ENCODE results near the gene NFYC.

The NFYC gene

GRCh38 chr1:40743860-40744259 is 52.4 kb downstream of the NFYC start:
- no peak for DNase-seq (ENCODE audit: extremely low spot score)
- CTCF ChIA-PET = interaction anchor here (0.9 to 1.1 kb wide), 2 partner anchors 26 to 116 kb away, joined by 3 to 4 read pairs; no protein-coding TSS in a partner anchor
- TF ChIP-seq, protein P1, sequence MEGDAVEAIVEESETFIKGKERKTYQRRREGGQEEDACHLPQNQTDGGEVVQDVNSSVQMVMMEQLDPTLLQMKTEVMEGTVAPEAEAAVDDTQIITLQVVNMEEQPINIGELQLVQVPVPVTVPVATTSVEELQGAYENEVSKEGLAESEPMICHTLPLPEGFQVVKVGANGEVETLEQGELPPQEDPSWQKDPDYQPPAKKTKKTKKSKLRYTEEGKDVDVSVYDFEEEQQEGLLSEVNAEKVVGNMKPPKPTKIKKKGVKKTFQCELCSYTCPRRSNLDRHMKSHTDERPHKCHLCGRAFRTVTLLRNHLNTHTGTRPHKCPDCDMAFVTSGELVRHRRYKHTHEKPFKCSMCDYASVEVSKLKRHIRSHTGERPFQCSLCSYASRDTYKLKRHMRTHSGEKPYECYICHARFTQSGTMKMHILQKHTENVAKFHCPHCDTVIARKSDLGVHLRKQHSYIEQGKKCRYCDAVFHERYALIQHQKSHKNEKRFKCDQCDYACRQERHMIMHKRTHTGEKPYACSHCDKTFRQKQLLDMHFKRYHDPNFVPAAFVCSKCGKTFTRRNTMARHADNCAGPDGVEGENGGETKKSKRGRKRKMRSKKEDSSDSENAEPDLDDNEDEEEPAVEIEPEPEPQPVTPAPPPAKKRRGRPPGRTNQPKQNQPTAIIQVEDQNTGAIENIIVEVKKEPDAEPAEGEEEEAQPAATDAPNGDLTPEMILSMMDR (IDR thresholded peaks at IDR 0.05; ENCODE audit: control extremely low read depth, extremely low read depth, low read depth, missing control alignments) = no peak
- POLR2A ChIA-PET = no interaction called here

DNA sequence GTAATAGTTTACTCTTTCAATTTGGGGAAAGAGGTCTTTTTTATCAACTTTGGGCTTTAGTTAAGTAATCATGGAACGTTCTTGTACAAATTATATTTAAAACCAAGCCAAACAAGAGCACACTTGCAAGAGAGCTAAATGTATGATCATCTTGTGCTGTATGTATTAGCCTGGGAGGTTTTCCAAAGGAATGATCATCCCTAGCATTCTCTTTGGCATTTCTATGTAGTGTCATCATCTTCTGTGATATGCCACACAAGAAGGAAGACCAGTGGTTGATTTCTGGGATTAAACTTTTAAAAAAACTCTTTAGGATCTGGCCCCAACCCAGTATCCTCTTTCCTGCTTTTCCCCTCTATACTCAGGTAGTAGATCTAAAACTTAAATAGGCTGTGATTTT is 53.7 kb downstream of the NFYC start:
- TF ChIP-seq, protein P1 (IDR thresholded peaks at IDR 0.05; ENCODE audit: control extremely low read depth, extremely low read depth, low read depth, missing control alignments) = no peak
- ChIA-PET CTCF (interaction anchor here (0.9 to 2.4 kb wide), 5 partner anchors 13 to 115 kb away, joined by 3 to 11 read pairs (median 3); no protein-coding TSS in a partner anchor), POLR2A (no interaction called here)
- no peak for DNase-seq (ENCODE audit: extremely low spot score)

- no peak for DNase-seq (ENCODE audit: extremely low spot score)
- ChIA-PET CTCF (interaction anchor here (1.2 to 3.7 kb wide), 7 partner anchors 11 to 103 kb away, joined by 3 to 27 read pairs (median 6); no protein-coding TSS in a partner anchor), POLR2A (interaction anchor here (0.7 kb wide), 1 partner anchor 90 kb away, joined by 3 read pairs; no protein-coding TSS in a partner anchor)
- TF ChIP-seq, protein P1 (IDR thresholded peaks at IDR 0.05; ENCODE audit: control extremely low read depth, extremely low read depth, low read depth, missing control alignments) = no peak
Observed at GRCh38 chr1:40746344-40747090, 55.0 kb downstream of the NFYC start.

DNA sequence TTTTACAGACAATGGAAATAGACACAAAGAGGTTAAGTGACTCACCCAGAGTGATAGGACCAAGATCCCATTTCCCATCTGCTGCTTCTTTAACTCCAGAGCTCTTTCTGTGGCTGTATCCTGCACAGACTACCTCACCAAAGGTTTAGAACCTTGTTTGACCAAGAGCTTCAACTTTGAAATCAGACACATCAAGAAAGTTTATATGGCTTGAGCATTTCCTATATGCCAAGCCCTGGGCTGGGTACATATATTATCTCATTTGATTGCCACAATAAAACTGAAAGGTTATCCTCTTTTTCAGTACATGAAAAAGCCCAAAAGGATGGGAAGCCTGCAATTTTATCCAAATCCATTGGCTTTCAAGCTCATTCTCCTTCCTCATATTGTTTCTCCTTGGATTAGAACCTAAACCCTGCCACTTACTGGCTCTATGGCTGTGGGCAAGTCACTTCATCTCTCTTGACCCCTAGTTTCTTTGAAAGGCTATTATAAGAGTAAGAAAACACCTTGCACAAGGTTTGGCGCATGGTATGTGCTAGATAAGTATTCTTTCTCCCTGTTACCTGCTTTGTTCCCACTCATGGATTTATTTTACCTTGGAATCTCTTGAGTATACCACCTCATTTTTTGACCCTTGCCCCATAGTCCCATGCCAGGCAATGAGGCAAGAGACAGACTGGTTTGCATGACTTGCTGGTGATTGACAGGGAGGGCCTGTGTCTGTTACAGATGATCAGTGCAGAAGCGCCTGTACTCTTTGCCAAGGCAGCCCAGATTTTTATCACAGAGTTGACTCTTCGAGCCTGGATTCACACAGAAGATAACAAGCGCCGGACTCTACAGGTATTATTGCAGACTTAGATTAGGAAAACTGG is 57.6 kb downstream of the NFYC start:
- TF ChIP-seq, protein P1 (IDR thresholded peaks at IDR 0.05; ENCODE audit: control extremely low read depth, extremely low read depth, low read depth, missing control alignments) = no peak
- no peak for DNase-seq (ENCODE audit: extremely low spot score)
- ChIA-PET POLR2A (no interaction called here), CTCF (interaction anchor here (0.7 to 3.7 kb wide), 6 partner anchors 9 to 101 kb away, joined by 3 to 27 read pairs (median 3); no protein-coding TSS in a partner anchor)

DNA sequence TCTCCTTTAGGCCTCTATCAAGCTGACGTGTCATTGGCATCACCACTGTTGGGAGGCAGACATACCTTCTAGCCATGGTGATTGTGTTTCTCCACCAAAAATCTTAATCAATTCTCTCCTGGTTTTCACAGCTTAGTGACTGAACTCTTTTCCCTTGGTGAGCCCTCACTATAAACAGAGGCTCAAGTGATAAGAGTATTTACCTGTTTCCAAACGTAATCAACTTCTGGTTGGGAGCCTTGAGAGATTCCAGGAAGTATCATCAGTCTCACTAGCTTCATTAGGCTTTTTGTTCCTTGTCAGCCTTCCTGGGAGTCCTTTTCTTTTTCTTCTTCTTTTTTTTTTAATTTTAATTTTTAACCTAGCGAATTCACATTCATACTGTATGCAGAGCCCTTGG is 58.3 kb downstream of the NFYC start:
- ChIA-PET CTCF (interaction anchor here (1.1 to 3.7 kb wide), 2 partner anchors 15 to 24 kb away, joined by 3 to 27 read pairs; no protein-coding TSS in a partner anchor), POLR2A (no interaction called here)
- DNase-seq (ENCODE audit: extremely low spot score) = no peak
- TF ChIP-seq, protein P1 (IDR thresholded peaks at IDR 0.05; ENCODE audit: control extremely low read depth, extremely low read depth, low read depth, missing control alignments) = no peak

DNA sequence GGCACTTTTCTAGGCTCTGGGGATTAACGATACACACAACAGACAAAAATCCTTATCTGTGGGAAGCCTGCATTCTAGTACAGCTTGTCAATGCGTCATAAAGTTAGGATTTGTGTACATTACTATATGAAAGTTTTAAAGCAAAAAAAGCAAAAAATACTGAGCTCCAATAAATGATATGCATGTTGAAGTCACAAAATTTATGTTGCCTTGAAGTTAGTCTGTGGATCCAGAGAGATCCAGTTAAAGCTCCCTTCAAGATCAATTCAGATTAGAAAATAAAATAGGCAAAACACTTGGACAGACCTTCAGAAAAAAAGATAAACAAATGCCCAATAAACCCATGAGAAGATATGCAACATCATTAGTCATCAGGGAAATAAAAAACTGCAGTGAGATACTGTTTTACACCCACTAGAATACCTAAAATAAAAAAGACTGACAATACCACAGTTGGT is 59.0 kb downstream of the NFYC start:
- POLR2A ChIA-PET = no interaction called here
- TF ChIP-seq, protein P1 (IDR thresholded peaks at IDR 0.05; ENCODE audit: control extremely low read depth, extremely low read depth, low read depth, missing control alignments) = no peak
- no peak for DNase-seq (ENCODE audit: extremely low spot score)
- CTCF ChIA-PET = interaction anchor here (1.1 kb wide), 1 partner anchor 16 kb away, joined by 3 read pairs; no protein-coding TSS in a partner anchor

All from GM10248 (cell line).